22Rv1 (cell line): ENCODE results near the gene MSRB3.

Experiments
- H3K27ac ChIP-seq: fragments of 450-650 bp; 2 replicates; pipeline ENCODE4 v1.5.1; 2017
- CTCF ChIP-seq: fragments of 450-650 bp; IDR thresholded peaks from 2 replicates; pipeline ENCODE4 v1.5.1; 2017; ENCODE audit warnings: mild to moderate bottlenecking
- ZFX ChIP-seq: fragments of 450-650 bp; IDR thresholded peaks from 2 replicates; pipeline ENCODE4 v1.6.1; 2017; ENCODE audit warnings: antibody characterized with exemption, borderline replicate concordance

Gene MSRB3

GRCh38 chr12:65511912-65512311, 233.4 kb downstream of the MSRB3 start:
- H3K27ac ChIP-seq: no peak overlapping the region
- TF ChIP-seq ZFX (no peak), CTCF (no peak)
